HG03095 (cell line): ENCODE measurements around the gene TSPEAR.

Experiments used
- ATAC-seq: cut with Tn5 transposase; IDR thresholded peaks from one replicate; pipeline ENCODE4 v1.9.1; 2021; ENCODE audit warnings: moderate library complexity; ENCODE audit not compliant: unreplicated experiment

Gene TSPEAR

GRCh38 chr21:44711327-44712202 lies at the start of gene TSPEAR:
Gene TSPEAR (minus strand): TSS chr21:44711572. CDS start chr21:44711514, 58 bp downstream.
- no peak for ATAC-seq

DNA sequence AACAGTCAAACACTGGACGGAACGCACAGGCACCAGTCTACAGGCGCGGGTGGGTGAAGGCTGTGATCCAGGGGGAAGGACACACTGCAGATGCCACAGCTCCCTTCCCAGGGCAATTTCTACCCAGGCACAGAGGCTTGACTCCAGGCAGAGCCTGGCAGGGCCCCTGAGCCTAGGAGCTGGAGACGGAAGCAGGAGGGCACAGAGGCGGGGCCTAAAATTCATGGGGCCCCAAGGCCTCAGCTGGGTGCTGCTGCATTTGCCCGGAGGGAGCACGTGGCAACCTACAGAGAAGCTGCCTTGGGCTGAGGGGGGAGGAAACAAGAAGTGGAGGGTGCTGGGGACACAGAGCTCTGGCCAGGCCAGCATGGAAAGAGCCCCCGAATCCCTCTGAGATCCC lies 49.0 kb upstream of the TSPEAR start:
- no peak for ATAC-seq

DNA sequence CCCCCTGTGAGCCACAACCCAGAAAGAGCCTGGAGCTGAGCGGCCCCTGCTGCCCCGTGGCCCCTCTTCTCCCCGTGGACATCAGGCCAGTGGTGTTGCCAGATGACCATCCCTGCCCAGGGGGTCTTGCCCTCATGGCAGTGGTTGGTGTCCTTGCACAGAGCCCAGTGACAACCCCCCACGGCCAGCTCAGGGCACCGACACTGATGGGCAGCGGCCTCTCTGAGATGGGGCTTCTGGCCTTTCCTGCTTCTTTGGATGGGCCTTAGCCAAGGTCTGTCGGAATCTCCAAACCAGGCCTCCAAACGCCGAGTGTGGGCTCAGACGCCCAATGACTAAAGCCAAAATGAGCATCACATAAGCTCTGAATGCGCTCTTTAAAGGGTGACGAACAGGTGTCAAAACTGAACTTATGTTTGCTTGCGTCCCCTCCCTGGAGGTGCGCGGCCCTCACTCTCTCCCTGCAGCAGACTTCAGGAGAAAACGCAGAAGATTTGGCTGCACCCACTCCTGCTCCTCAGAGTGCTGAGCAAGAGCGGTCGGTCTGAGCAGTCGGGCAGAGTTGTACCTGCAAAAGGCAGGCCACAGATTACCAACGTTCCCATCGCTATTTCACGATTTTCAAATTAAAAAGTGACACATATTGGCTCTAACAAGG lies 48.4 kb upstream of the TSPEAR start:
- no peak for ATAC-seq

DNA sequence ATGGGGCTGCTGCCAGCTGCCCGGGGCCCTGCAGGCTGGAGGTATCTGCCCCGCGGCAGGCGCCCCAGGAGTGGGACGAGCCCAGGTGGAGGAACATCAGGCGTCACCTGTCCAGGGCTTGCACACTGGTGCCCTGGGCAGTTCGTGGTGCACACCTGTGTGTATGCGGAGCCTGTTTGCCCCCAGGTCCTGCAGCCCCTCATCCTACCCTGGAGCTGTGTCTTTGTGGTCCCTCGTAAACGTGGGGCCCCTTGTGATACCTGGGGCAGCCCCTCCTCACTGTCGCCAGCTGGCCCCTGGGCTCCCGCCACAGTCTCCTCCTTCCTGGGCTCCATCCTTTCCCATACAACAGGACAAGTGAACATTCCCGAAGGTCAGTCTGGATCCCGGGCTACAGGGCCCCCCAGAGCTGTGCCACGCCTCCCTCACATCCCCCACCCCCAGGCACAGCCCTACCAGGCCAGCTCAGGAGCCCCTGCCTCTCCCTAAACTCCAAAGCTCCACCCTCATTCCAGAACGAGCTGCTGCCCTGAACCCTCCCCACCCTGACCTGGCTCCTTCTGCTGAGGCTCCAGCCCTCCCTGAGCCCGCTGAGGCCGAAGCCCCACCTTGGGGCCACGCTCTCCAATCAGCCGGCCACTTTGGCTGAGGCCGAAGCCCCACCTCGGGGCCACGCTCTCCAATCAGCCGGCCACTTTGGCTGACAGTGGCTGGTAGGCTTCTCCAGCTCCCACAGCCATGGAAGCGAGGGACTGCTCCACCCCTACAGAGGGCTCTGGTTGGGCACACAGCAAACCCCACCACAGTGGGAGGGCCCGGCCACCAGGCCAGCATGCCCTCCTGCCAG lies 47.6 kb upstream of the TSPEAR start:
- ATAC-seq, result no peak

GRCh38 chr21:44758141-44758561 lies 46.8 kb upstream of the TSPEAR start:
- no peak for ATAC-seq

DNA sequence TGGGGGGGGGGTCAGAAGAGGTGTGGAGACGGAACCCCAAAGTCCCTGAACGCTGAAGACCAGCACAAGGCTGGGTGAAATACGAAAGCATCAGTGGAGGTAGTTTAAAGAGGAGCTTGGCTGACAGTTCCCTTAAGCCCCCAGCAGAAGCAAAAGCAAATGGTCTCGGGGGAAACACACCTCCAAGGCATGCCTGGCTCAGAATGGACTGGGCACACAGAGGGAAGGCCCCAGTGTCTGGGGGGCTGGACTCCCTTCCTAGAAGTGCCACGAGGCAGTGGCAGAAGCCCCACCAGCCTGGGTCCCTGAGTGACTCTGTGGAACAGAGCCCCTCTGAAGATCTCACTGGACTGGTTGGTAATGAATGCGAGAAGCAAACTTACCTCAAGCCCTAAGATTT lies 46.4 kb upstream of the TSPEAR start:
- no peak for ATAC-seq

GRCh38 chr21:44756423-44757185 lies 45.2 kb upstream of the TSPEAR start:
- no peak for ATAC-seq

- ATAC-seq, result no peak
These were observed 43.9 kb upstream of the TSPEAR start for GRCh38 chr21:44755227-44755626.

GRCh38 chr21:44753357-44753756 lies 42.0 kb upstream of the TSPEAR start:
- ATAC-seq, result no peak

DNA sequence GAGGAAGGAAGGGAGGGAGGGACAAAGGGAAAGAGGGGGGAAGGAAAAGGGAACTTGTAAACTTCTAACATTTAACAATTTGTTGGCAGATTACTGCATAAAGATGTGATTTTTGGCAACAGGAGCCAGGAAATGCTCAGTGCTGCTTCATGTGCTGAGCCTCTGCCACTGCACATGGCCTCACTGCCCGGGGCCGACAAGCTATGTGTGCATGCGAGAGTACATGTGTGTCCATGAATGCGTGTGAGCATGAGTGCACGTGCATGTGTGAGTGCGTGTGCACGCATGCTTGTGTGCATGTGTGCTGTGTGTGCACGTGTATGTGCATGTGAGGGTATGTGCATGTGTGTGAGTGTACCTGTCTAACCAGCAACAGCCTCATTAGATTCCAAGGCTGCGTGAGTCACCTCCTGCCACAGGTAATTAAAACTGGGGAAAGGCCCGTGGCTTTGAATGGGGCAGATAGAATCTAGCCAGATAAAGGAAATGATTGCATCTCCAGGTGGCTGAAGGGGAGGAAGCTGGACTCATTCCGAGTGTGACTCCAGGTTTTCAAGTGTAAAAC lies 41.4 kb upstream of the TSPEAR start:
- ATAC-seq, result no peak

DNA sequence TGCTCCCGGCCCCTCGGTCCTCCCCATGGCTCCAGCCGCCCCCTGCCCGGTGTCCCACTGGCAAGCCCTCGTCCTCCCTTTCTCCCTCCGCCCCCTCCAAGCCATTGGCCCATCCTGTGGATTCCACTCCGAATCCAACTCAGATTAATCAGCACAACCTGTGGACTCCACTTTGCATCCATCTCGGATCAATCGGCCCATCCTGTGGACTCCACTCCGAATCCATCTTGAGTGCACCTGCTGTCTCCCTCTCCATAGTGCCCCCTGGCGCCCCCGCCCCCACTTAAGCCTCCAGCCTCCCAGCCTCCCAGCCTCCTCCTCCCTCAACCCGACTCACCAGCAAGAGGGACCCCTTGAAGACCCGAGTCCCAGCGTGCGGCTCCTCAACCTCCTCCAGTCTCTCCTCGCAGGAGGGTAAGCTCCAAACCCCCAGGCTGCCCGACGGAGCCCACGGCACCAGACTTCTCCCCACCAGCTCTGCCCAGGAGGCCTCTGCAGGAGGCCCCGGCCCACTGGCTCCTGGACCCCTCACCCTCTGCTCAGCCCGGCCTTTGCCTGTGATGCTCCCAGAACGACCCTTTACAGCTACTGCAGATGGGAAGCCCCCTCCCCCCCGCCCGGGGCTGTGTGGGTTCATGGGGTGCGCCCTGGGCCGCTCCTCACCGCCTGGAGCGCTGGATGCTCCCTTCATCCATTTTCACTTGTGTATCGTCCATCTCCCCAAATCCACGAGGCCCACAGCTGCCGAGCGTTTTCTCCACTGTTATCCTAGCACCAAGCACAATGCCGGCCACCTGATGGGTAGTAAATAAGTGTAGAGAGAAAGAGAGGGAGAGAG lies 40.6 kb upstream of the TSPEAR start:
- no peak for ATAC-seq

- no peak for ATAC-seq
These were observed 39.9 kb upstream of the TSPEAR start for GRCh38 chr21:44751186-44751798.

GRCh38 chr21:44750675-44751025 lies 39.3 kb upstream of the TSPEAR start:
- ATAC-seq, result no peak

GRCh38 chr21:44749759-44750674 lies 38.6 kb upstream of the TSPEAR start:
- ATAC-seq, result no peak

GRCh38 chr21:44749116-44749758 lies 37.9 kb upstream of the TSPEAR start:
- no peak for ATAC-seq

DNA sequence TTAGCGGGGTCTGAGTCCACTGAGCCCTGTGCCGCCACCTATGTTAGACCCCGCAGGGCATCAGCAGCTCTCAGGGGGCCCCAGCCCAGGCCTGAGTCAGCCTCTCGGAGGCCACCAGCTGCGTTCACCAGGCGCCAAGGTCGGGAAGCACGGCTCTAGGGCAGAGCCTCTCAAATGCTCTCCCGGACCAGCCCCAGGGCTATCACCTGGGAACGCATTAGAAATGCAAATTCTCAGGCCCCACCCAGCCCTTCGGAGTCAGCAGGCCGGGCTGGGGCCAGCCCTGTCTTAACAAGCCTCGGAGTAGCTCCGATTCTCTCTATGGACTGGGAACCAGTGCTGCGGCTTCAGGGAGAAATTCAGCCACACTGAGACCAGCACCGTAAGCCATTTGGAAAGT lies 37.2 kb upstream of the TSPEAR start:
- no peak for ATAC-seq

- no peak for ATAC-seq
These were observed 31.2 kb upstream of the TSPEAR start for GRCh38 chr21:44742418-44743153.
